GM19023 (cell line): Measurements from ENCODE around the gene FAR2.
"Not testable (repeated sequence)": the region's sequence is repeated elsewhere in the genome, so short reads cannot be mapped to it uniquely, and the experiment has no call there.

Source experiments
- ATAC-seq: cut with Tn5 transposase; IDR thresholded peaks from one replicate; pipeline ENCODE4 v1.9.1; 2021; ENCODE audit warnings: mild to moderate bottlenecking, moderate library complexity; ENCODE audit not compliant: unreplicated experiment

The FAR2 gene

GRCh38 chr12:29229937-29230336, 80.9 kb downstream of the FAR2 start:
- no peak for ATAC-seq

GRCh38 chr12:29230800-29231560, 81.9 kb downstream of the FAR2 start:
- ATAC-seq: no peak

DNA sequence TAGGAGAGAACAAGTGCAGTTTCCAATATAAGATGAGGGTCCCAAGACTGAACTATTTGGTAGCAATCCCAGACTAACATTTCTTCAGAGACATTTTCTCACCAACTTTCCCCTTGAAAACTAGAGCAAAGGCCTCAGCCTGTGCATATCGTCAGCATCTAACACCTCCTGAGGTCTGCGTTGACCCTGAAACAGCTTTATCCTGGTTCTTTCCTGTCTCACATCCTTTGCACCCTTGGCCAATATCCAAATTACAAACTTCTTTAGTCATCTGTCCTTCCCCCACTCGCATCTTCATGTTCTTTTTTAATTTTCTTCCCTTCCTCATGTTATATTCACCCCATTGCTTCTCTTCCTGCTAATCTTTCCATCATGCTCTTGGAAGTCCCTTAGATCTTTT, 83.0 kb downstream of the FAR2 start:
- ATAC-seq: no peak

DNA sequence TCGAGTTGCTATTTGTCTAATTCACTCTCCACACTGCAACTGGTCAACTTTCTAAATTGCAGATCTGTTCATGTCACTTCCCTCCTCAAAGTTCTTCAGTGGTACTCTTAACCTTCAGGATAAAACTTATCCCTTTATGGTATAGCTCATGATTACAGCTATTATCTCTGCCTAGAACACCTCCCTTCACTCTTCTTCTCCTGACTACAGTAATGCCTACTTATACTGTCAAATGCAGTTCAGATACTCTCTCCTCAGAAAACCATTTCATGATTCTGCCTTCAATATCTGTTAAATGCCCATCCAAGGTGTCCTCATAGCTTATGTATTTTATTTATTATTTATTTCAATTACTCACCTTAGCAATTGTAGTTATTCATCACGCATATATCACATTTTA, 85.5 kb downstream of the FAR2 start:
- ATAC-seq: no peak

DNA sequence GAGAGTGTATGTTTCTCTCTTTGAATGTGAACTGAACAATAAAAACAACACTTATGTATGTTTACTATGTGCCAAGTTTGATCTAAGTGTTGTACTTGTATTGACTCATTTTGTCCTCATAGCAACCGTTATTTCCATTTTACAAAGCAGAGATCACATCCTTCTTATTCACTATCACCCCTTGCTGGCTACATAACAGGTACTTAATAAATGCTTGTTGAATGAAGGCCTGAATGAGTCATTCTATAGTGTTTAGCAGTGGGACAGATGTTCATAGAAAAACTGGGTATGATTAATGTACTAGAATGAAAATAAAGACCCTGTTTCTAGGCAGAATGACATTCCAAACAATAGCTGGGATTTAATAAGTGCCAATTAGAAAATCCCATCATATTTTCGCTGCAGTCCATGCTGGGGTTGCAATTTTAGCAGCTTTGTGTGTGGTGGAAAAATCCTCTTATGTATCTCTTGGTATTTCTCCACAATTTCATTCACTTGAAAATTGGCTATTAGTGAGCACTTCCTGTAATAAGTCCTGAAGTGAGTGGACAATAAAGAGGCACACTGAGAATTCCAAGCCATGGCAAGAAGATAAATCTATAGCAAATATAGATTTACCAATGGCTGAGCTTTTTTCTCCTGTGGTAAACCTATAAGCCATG, 86.0 kb downstream of the FAR2 start:
- ATAC-seq: no peak

DNA sequence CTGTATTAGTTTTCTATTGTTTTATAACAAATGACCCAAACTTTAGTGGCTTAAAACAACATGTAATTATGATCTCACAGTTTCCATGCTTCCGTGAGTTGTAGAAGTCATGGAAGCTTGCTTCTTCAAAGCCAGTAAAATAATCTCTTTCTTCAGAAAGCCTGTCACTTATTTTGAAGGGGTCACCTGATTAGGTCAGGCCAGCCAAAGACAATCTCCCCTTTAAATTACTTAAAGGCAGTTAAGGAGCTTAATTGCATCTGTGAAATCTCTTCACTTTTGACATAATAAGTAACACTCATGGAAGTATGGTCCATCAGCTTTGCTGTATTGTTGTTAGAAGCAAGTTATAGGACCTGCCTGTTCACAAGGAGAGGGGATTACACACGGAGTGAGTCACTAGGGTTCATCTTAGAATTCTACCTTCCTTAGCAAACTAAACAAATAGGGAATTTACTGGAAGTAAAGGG, 89.8 kb downstream of the FAR2 start:
- no peak for ATAC-seq

DNA sequence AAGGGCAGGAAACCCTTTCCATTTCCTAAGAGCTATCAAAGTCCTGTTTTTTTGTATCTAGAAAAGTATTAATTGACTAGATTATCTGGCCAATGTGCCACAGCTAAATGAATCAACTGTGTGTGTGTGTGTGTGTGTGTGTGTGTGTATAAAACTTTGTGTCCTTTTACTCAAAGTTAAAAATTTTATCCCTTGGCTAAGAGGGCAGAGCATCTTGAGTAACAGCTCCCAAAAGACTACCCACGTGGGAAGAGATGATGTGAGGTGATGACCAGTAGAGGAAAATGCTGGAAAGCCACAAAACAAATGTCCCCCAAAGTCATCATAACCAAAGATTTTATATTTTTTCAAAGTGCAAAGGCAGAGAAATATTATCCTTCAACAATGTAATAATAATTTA, 90.3 kb downstream of the FAR2 start:
- ATAC-seq: no peak

- no peak for ATAC-seq
These were observed 91.4 kb downstream of the FAR2 start for GRCh38 chr12:29240441-29240840.

DNA sequence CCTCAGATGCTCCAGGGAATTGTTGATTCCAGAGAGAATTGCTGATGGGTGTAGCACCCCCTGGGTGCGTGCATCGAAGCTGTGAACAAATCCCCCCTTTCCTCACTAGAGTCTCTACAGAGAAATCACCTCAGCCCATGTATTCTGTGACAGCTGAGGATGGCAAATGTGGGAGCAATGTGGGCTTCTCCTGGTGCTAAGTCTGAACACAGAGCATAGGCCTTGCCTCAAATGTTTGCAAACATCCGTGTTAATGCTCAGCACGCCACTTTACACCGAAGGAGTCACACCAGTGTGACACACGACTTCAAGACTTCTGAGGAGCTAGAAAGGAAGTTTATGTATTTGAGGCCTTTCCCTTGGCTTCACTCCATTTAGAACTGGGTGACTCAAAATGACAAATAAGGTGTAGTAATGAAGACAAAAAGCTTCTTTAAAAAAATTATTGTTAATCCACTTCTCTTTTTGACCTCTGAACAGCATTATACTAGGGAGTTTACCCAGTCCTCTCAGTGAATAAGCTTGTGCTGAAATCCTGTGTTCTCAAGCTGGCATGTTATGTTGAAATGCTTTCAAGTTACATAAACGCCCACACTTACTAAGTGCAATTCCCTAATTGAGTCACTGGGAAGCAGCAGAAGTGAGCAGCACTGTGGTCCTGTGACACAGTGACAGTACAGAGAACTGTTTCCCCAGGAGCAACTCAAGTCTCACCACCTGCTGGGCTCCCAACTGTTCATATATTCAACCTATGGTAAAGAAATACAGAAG, 92.9 kb downstream of the FAR2 start:
- ATAC-seq: peak; percentile 73

GRCh38 chr12:29242921-29243431, 93.9 kb downstream of the FAR2 start:
- ATAC-seq: no peak

- ATAC-seq: no peak
These were observed 95.2 kb downstream of the FAR2 start for GRCh38 chr12:29244159-29244765.

- no peak for ATAC-seq
These were observed 96.2 kb downstream of the FAR2 start for GRCh38 chr12:29245246-29245645.

- ATAC-seq: no peak
These were observed 100.9 kb downstream of the FAR2 start for GRCh38 chr12:29249930-29250329.

DNA sequence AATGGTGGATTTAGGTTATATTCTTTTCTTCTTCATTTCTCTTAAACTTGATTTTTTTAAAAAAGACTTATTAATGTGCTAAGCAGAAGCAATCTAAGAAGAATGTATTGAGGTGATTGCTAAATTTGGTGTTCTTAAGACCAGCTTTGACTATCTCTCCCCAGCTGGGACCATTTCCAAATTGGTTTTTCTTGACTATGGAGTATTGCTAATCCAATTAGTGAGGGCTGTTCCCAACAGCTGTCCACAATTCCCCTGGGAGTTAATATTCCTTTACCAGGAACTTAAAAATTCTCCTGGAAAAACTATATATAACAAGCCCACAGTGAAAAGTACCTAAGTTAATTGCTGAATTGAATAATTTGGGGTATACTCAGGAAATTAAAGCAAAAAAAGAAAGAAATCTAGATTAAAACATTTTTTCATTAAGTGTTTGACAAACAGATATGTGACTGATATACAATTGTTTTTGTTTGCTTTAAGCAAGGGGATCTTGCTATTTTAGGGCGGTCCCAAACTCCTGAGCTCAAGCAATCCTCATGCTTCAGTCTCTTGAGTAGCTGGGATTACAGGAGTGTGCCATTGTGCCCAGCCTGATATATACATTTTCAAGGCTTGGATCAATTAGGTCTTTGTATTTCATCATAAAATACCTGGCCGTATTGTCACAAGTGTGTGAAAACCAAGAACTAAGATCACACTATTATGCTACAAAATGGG, 105.0 kb downstream of the FAR2 start:
- no peak for ATAC-seq

DNA sequence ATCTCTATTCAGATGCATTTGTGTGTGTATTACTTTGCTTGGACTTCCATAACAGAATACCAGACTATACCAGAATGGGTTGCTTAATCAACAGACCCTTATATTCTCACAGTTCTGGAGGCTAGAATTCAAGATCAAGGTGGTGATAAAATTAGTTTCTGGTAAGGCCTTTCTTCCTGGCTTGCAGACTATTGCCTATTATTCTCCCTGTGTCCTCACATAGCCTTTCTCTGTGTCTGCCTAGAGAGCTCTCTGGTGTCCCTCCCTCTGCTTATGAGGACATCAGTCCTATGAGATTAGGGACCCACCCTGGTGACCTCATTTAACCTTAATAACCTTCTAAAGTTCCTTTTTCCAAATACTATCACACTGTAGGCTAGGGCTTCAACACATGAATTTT, 106.0 kb downstream of the FAR2 start:
- no peak for ATAC-seq

GRCh38 chr12:29256598-29256997, 107.5 kb downstream of the FAR2 start:
- ATAC-seq: no peak

- ATAC-seq: not testable (repeated sequence)
These were observed 108.6 kb downstream of the FAR2 start for GRCh38 chr12:29257687-29258086.

DNA sequence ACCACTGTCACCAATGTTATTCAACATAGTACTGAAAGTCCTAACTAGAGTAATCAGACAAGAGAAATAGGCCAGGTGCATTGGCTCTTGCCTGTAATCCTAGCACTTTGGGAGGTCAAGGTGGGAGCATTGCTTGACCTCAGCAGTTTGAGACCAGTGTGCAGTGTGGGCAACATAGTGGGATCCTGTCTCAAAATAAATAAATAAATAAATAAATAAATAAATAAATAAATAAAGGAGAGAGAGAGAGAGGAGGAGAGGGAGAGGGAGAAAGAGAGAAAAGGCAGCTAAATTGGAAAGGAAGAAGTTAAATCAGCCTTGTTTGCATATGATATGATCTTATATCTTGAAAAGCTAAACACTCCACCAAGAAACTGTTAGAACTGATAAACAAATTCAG, 115.3 kb downstream of the FAR2 start:
- no peak for ATAC-seq

- no peak for ATAC-seq
These were observed 120.8 kb downstream of the FAR2 start for GRCh38 chr12:29269706-29270408.

DNA sequence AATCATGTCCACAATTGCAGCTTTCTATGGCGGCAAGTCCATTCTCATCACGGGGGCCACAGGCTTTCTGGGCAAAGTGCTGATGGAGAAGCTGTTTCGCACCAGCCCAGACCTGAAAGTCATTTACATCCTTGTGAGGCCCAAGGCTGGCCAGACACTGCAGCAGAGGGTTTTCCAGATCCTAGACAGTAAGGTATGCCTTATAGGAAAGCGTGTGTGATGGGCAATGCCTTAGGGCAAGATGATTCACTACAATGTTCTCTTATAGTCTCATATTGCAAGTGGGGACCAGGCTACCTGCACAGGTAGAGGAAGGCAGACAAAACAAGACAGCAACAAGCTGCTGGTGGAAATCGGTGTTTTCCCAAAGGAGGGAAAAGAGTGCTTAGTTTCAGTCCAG, 121.4 kb downstream of the FAR2 start:
- no peak for ATAC-seq
